Colonic mucosa (tissue), 4 donors: ENCODE measurements around the gene GARIN3. TPM values are rescaled to one million over a fixed set of nuclear protein-coding genes. Genes with fewer than 3 reads are reported as not detected.

Source experiments
- DNase-seq: peaks from one replicate; pipeline ENCODE4 v3.0.0-alpha.2; 2020
- H3K27ac ChIP-seq: fragments of 200-600 bp; one replicate; pipeline ENCODE4 v1.8.0; 2021
- H3K27me3 ChIP-seq: fragments of 200-600 bp; one replicate; pipeline ENCODE4 v1.8.0; 2021
- H3K36me3 ChIP-seq: fragments of 200-600 bp; one replicate; pipeline ENCODE4 v1.8.0; 2021
- H3K4me1 ChIP-seq: fragments of 200-600 bp; one replicate; pipeline ENCODE4 v1.8.0; 2021; ENCODE audit warnings: mild to moderate bottlenecking
- H3K4me3 ChIP-seq: fragments of 200-600 bp; one replicate; pipeline ENCODE4 v1.8.0; 2021
- H3K9ac ChIP-seq, 2 donors: one replicate each; pipeline ENCODE4 v1.7.0; 2013; ENCODE audit warnings: control low read depth in 2 of 2, low read depth in 2 of 2, low read length in 2 of 2
- H3K9me3 ChIP-seq: fragments of 200-600 bp; one replicate; pipeline ENCODE4 v1.8.0; 2021
- CTCF ChIP-seq: fragments of 200-600 bp; IDR thresholded peaks from one replicate; pipeline ENCODE4 v1.8.0; 2022; ENCODE audit warnings: antibody characterized with exemption, mild to moderate bottlenecking
- intact Hi-C: fragments of 100-400 bp; cut with DNase I; formaldehyde crosslinking; loops from one replicate; pipeline ENCODE4 v1.14.1; 2022
- total RNA-seq, 2 donors: library from RNA; stranded (reverse); fragmentation: NEBNext Ultra II Directional in 1 of 2; extraction: Animal tissue kit (Norgen Biotek cat#: 25700) in 1 of 2; gene quantifications; one replicate each; pipeline ENCODE4 v1.2.1, GENCODE V29; 2021
- donor health status: healthy.
- donor health status: DM: no; HTN: no; CAD: no.
- donor health status: DM: no; HTN: no; CAD: no.

GARIN3 gene
- total RNA-seq, 2 donors from 2014 or later: not detected

GRCh38 chr5:157162919-157163510, 3.0 kb downstream of the GARIN3 start:
- Histone ChIP-seq H3K4me1 (no peaks in the 10 kb centered on the region), H3K9ac (no peak overlapping the region), H3K4me3 (no peak overlapping the region), H3K9me3 (no peaks in the 10 kb centered on the region), H3K27ac (no peak overlapping the region), H3K36me3 (no peaks in the 10 kb centered on the region), H3K27me3 (no peaks in the 10 kb centered on the region)
- DNase-seq: no peak
- no peak for TF ChIP-seq CTCF
- intact Hi-C loops: no loop called here

DNA sequence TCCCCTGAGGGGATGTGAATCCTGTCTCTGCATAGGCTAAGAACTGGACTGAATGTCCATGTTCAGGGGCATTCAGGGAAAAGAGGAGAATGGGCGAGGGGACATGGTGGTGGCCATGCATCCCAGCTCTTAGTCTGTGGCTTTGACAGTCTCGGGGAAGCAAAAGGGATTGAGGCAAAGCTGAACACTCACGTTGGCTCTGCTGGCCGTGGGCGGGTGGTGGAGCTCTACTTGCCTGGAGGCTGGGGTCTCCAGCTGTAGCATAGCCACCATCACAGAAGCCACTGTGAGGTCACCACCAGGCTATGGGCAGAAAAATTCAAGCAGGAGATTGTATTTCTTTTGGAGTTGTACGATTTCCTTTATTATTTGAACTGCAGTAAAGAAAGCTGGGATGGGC, 4.1 kb downstream of the GARIN3 start:
- TF ChIP-seq CTCF: no peak
- Histone ChIP-seq H3K27ac (no peak overlapping the region), H3K36me3 (no peaks in the 10 kb centered on the region), H3K9ac (no peak overlapping the region), H3K9me3 (no peaks in the 10 kb centered on the region), H3K4me3 (no peak overlapping the region), H3K27me3 (no peaks in the 10 kb centered on the region), H3K4me1 (no peaks in the 10 kb centered on the region)
- DNase-seq: no peak
- intact Hi-C loops: no loop called here

GRCh38 chr5:157160001-157160400, 6.1 kb downstream of the GARIN3 start:
- Histone ChIP-seq H3K4me3 (no peak overlapping the region), H3K9ac (no peak overlapping the region), H3K27ac (no peak overlapping the region), H3K36me3 (no peaks in the 10 kb centered on the region), H3K27me3 (no peaks in the 10 kb centered on the region), H3K9me3 (no peaks in the 10 kb centered on the region), H3K4me1 (no peaks in the 10 kb centered on the region)
- intact Hi-C loops: no loop called here
- no peak for TF ChIP-seq CTCF
- DNase-seq: no peak

- TF ChIP-seq CTCF: no peak
- H3K9ac ChIP-seq: no peak overlapping the region
- no peaks in the 10 kb centered on the region for H3K27me3 ChIP-seq
- no peaks in the 10 kb centered on the region for H3K9me3 ChIP-seq
- no peaks in the 10 kb centered on the region for H3K36me3 ChIP-seq
- DNase-seq: no peak
- intact Hi-C loops: no loop called here
- H3K27ac ChIP-seq: no peak overlapping the region
- H3K4me3 ChIP-seq: no peak overlapping the region
- no peaks in the 10 kb centered on the region for H3K4me1 ChIP-seq
These were observed 6.8 kb downstream of the GARIN3 start for GRCh38 chr5:157159209-157159751.

- intact Hi-C loops: no loop called here
These were observed 8.7 kb downstream of the GARIN3 start for GRCh38 chr5:157157293-157157891.

More at GRCh38 chr5:157157293-157157891, 8.7 kb downstream of the GARIN3 start:
- Histone ChIP-seq H3K4me1 (no peaks in the 10 kb centered on the region), H3K9me3 (no peaks in the 10 kb centered on the region), H3K9ac (no peak overlapping the region), H3K4me3 (no peak overlapping the region), H3K27ac (no peak overlapping the region), H3K36me3 (no peaks in the 10 kb centered on the region), H3K27me3 (no peaks in the 10 kb centered on the region)
- no peak for TF ChIP-seq CTCF
- DNase-seq: no peak
